Neural cell (in vitro differentiated cells): ENCODE measurements around the gene ARRDC2. TPM values are rescaled to one million over a fixed set of nuclear protein-coding genes. Genes with fewer than 3 reads are reported as not detected.

ENCODE experiments used
- H2AFZ ChIP-seq: fragments of 200-600, 300-800 bp; sonication (generic), shearing (Covaris generic); 2 replicates; pipeline ENCODE4 v1.6.0; 2014; ENCODE audit warnings: low read depth, mild to moderate bottlenecking, antibody characterized with exemption, low read length, moderate library complexity
- H3F3A ChIP-seq: fragments of 200-600 bp; shearing (Covaris generic); 2 replicates; pipeline ENCODE4 v1.6.1; 2016; ENCODE audit warnings: mild to moderate bottlenecking, moderate library complexity, mixed read lengths, antibody characterized with exemption, low read length; ENCODE audit not compliant: insufficient read depth, poor library complexity, severe bottlenecking
- H3K27ac ChIP-seq: fragments of 200-600, 300-800 bp; sonication (generic), shearing (Covaris generic); 2 replicates; pipeline ENCODE4 v1.5.1; 2014; ENCODE audit warnings: mild to moderate bottlenecking, low read length, moderate library complexity
- H3K27me3 ChIP-seq: fragments of 300-800, 200-600 bp; sonication (generic), shearing (Covaris generic); 2 replicates; pipeline ENCODE4 v1.6.0; 2014; ENCODE audit warnings: mild to moderate bottlenecking, low read depth, low read length, moderate library complexity; ENCODE audit not compliant: insufficient read depth
- H3K36me3 ChIP-seq: fragments of 300-800, 200-600 bp; sonication (generic), shearing (Covaris generic); 2 replicates; pipeline ENCODE4 v1.5.1; 2014; ENCODE audit warnings: mild to moderate bottlenecking, antibody characterized with exemption, low read length, moderate library complexity; ENCODE audit not compliant: insufficient read depth
- H3K4me2 ChIP-seq: fragments of 300-800, 200-600 bp; sonication (generic), shearing (Covaris generic); 2 replicates; pipeline ENCODE4 v1.6.0; 2014; ENCODE audit warnings: mild to moderate bottlenecking, low read length
- H3K4me3 ChIP-seq: fragments of 300-800, 200-600 bp; sonication (generic), shearing (Covaris generic); 2 replicates; pipeline ENCODE4 v1.5.1; 2014; ENCODE audit warnings: mild to moderate bottlenecking, low read length, moderate library complexity
- H3K79me2 ChIP-seq: fragments of 200-600 bp; shearing (Covaris generic); replicated peaks from 2 replicates; pipeline ENCODE4 v1.6.0; 2014; ENCODE audit warnings: mild to moderate bottlenecking, low read length, moderate library complexity; ENCODE audit not compliant: insufficient read depth
- H3K9ac ChIP-seq: fragments of 300-800, 200-600 bp; sonication (generic), shearing (Covaris generic); 2 replicates; pipeline ENCODE4 v1.6.1; 2016; ENCODE audit warnings: mild to moderate bottlenecking, low read length, mixed read lengths
- H3K9me2 ChIP-seq: fragments of 200-600 bp; shearing (Covaris generic); 2 replicates; pipeline ENCODE4 v1.6.1; 2016; ENCODE audit warnings: mild to moderate bottlenecking, low read length, mixed read lengths; ENCODE audit not compliant: insufficient read depth
- H3K9me3 ChIP-seq: fragments of 200-600, 300-800 bp; sonication (generic), shearing (Covaris generic); 2 replicates; pipeline ENCODE4 v1.6.1; 2016; ENCODE audit warnings: mild to moderate bottlenecking, mixed run types, low read length, moderate library complexity, mixed read lengths
- H4K20me1 ChIP-seq: fragments of 200-600 bp; shearing (Covaris generic); 2 replicates; pipeline ENCODE4 v1.6.1; 2016; ENCODE audit warnings: mild to moderate bottlenecking, mixed run types; ENCODE audit not compliant: insufficient read depth
- EP300 ChIP-seq: fragments of 450-650 bp; conservative IDR thresholded peaks from 2 replicates; pipeline ENCODE4 v1.6.1; 2014; ENCODE audit warnings: antibody characterized with exemption, mild to moderate bottlenecking, moderate library complexity; ENCODE audit not compliant: poor library complexity, severe bottlenecking
- EZH2 ChIP-seq: fragments of 200-600, 300-800 bp; shearing (Covaris generic), sonication (generic); IDR thresholded peaks from 2 replicates; pipeline ENCODE4 v1.6.1; 2014; ENCODE audit warnings: antibody characterized with exemption, low read length, borderline replicate concordance, mild to moderate bottlenecking; ENCODE audit not compliant: insufficient read depth, poor library complexity, severe bottlenecking
- MXI1 ChIP-seq: fragments of 450-650 bp; conservative IDR thresholded peaks from 2 replicates; pipeline ENCODE4 v1.6.1; 2014; ENCODE audit warnings: antibody characterized with exemption, mild to moderate bottlenecking; ENCODE audit not compliant: poor library complexity, severe bottlenecking
- POLR2AphosphoS5 ChIP-seq: IDR thresholded peaks from 2 replicates; pipeline ENCODE4 v1.6.1; 2012
- RAD21 ChIP-seq: fragments of 450-650 bp; conservative IDR thresholded peaks from 2 replicates; pipeline ENCODE4 v1.6.1; 2014; ENCODE audit warnings: antibody characterized with exemption, mild to moderate bottlenecking, moderate library complexity
- SMC3 ChIP-seq: fragments of 450-650 bp; conservative IDR thresholded peaks from 2 replicates; pipeline ENCODE4 v1.6.1; 2014; ENCODE audit warnings: antibody characterized with exemption, mild to moderate bottlenecking, moderate library complexity; ENCODE audit not compliant: poor library complexity
- TAF1 ChIP-seq: IDR thresholded peaks from 2 replicates; pipeline ENCODE4 v1.6.1; 2012; ENCODE audit warnings: low read depth
- polyA plus RNA-seq: library from polyadenylated mRNA; depleted of rRNA; stranded (reverse); fragments of >200 nt; gene quantifications from 2 replicates; pipeline ENCODE4 v1.2.3, GENCODE V29; 2014
- TF ChIP-seq, protein P1 (sequence below): IDR thresholded peaks from 2 replicates; pipeline ENCODE4 v1.6.1; 2012; ENCODE audit warnings: borderline replicate concordance
- TF ChIP-seq, protein P2 (sequence below): fragments of 450-650 bp; IDR thresholded peaks from 2 replicates; pipeline ENCODE4 v1.5.1; 2014; ENCODE audit warnings: antibody characterized with exemption, mild to moderate bottlenecking, moderate library complexity; ENCODE audit not compliant: poor library complexity, severe bottlenecking

Gene ARRDC2
- polyA plus RNA-seq, 1 donor from 2014 or later, result 3.6 TPM

DNA sequence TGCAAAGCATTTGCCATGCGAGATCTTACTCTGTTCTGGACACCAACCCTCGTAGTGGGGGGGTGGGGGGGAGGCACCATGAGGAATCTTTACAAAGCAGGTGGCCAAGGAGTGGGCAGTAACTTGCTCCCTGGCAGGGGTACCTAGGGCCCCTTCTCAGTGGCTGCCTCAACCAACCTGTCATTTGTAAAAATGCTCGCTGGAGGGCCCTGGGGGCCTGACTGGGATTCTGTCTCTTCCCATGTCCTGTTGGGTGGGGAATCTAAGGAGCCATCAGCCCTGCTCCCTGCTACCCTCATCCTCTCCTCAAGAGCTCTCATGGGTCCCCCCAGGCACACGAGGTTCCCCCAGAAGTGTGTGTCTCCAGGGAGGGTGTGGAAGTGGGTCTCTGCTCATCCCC, 39.6 kb upstream of the ARRDC2 start:
- H3K27me3 ChIP-seq, result no peaks in the 10 kb centered on the region
- H3K9ac ChIP-seq, result no peak overlapping the region
- H3K27ac ChIP-seq, result no peak overlapping the region
- no peaks in the 10 kb centered on the region for H3K9me3 ChIP-seq
- no peak overlapping the region for H3K4me2 ChIP-seq
- H3F3A ChIP-seq, result no peaks in the 10 kb centered on the region
- no peak for TF ChIP-seq SMC3
- no peak overlapping the region for H2AFZ ChIP-seq
- no peaks in the 10 kb centered on the region for H3K9me2 ChIP-seq
- H4K20me1 ChIP-seq, result no peaks in the 10 kb centered on the region
- H3K79me2 ChIP-seq, result no peaks in the 10 kb centered on the region
- no peaks in the 10 kb centered on the region for H3K36me3 ChIP-seq
- H3K4me3 ChIP-seq, result peak overlapping the region; percentile 30

DNA sequence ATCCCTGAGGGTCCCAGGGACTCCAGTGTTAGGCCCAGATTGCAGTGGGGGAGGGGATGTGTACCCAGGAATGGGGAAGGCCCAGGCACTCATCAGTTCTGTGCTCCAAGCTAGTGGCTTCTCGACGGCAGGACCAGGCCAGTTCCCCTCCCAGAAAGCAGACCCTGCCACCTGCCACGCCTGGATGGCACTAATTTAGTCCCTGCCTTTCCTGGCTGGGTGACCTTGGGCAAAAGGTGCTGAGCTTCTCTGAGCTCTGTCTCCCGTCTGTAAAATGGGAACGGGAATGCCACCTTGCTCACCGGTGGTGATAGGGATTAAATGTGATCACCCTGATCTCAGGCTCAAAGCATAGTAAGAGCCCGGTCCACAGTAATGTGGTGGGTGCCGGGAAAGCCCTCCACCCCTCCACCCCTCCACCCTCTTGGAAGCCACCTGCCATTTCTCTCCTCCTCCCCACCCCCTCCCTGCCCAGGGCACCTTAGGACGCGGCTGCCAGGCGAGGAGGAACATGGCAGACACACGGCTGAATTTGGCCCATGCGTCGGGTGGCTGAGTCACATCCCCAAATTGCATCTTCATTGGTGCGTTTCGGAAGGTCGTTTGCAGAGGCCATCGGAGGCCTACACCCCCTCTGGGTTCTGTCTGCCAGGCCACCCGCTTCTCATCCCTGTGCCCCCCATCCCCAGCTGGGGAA, 38.7 kb upstream of the ARRDC2 start:
- Histone ChIP-seq H3K9me3 (no peaks in the 10 kb centered on the region), H3K36me3 (no peaks in the 10 kb centered on the region), H3K79me2 (no peaks in the 10 kb centered on the region), H3K9me2 (no peaks in the 10 kb centered on the region), H3K4me3 (no peak overlapping the region), H3F3A (no peaks in the 10 kb centered on the region), H3K27ac (no peak overlapping the region), H3K4me2 (no peak overlapping the region), H4K20me1 (no peaks in the 10 kb centered on the region), H3K27me3 (no peaks in the 10 kb centered on the region), H2AFZ (no peak overlapping the region), H3K9ac (no peak overlapping the region)
- TF ChIP-seq POLR2AphosphoS5 (no peak), EZH2 (no peak), RAD21 (no peak), TAF1 (no peak), MXI1 (no peak), EP300 (no peak), SMC3 (no peak)
- TF ChIP-seq, protein P1, sequence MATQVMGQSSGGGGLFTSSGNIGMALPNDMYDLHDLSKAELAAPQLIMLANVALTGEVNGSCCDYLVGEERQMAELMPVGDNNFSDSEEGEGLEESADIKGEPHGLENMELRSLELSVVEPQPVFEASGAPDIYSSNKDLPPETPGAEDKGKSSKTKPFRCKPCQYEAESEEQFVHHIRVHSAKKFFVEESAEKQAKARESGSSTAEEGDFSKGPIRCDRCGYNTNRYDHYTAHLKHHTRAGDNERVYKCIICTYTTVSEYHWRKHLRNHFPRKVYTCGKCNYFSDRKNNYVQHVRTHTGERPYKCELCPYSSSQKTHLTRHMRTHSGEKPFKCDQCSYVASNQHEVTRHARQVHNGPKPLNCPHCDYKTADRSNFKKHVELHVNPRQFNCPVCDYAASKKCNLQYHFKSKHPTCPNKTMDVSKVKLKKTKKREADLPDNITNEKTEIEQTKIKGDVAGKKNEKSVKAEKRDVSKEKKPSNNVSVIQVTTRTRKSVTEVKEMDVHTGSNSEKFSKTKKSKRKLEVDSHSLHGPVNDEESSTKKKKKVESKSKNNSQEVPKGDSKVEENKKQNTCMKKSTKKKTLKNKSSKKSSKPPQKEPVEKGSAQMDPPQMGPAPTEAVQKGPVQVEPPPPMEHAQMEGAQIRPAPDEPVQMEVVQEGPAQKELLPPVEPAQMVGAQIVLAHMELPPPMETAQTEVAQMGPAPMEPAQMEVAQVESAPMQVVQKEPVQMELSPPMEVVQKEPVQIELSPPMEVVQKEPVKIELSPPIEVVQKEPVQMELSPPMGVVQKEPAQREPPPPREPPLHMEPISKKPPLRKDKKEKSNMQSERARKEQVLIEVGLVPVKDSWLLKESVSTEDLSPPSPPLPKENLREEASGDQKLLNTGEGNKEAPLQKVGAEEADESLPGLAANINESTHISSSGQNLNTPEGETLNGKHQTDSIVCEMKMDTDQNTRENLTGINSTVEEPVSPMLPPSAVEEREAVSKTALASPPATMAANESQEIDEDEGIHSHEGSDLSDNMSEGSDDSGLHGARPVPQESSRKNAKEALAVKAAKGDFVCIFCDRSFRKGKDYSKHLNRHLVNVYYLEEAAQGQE, result no peak
- TF ChIP-seq, protein P2, sequence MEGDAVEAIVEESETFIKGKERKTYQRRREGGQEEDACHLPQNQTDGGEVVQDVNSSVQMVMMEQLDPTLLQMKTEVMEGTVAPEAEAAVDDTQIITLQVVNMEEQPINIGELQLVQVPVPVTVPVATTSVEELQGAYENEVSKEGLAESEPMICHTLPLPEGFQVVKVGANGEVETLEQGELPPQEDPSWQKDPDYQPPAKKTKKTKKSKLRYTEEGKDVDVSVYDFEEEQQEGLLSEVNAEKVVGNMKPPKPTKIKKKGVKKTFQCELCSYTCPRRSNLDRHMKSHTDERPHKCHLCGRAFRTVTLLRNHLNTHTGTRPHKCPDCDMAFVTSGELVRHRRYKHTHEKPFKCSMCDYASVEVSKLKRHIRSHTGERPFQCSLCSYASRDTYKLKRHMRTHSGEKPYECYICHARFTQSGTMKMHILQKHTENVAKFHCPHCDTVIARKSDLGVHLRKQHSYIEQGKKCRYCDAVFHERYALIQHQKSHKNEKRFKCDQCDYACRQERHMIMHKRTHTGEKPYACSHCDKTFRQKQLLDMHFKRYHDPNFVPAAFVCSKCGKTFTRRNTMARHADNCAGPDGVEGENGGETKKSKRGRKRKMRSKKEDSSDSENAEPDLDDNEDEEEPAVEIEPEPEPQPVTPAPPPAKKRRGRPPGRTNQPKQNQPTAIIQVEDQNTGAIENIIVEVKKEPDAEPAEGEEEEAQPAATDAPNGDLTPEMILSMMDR, result no peak
